Activated CD4-positive, alpha-beta T cell treated with anti-CD3 and anti-CD28 coated beads for 4 hours (primary cell): ENCODE measurements around the gene EHMT2.
"Not testable (repeated sequence)": the region's sequence is repeated elsewhere in the genome, so short reads cannot be mapped to it uniquely, and the experiment has no call there.

Experiments
- DNase-seq, 2 donors: peaks; one replicate each; pipeline ENCODE4 v3.0.0-alpha.2; 2020

EHMT2 gene

DNA sequence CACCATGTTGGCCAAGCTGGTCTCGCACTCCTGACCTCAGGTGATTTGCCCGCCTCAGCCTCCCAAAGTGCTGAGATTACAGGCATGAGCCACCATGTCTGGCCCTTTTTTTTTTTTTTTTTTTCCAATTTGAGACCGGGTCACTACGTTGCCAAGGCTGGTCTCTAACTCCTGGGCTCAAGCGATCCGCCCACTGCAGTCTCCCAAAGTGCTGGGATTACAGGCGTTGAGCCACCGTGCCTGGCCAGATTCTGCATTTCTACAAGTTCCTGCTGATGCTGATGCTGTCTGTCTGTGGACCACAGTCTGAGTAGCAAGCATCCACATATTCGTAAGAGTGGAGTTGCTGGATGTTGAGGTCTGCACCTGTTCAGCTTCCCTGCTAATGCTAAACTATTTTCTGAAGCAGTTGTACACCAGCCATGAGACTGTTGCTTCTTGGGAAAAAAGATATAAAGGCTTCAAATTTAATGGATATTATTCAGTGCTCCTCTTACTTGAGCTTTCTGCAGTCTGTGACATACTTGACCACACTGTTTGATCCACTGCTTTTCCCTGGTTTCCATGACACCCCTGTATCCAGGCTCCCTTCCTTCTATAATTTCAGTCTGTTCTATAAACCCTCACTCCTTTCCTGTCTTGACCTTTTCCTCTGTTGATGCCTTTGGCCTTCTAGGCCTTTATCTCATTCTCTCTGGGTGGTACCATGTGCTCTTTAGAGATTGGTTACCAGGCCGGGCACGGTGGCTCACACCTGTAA, 14.5 kb upstream of the EHMT2 start:
- no peak for DNase-seq

DNA sequence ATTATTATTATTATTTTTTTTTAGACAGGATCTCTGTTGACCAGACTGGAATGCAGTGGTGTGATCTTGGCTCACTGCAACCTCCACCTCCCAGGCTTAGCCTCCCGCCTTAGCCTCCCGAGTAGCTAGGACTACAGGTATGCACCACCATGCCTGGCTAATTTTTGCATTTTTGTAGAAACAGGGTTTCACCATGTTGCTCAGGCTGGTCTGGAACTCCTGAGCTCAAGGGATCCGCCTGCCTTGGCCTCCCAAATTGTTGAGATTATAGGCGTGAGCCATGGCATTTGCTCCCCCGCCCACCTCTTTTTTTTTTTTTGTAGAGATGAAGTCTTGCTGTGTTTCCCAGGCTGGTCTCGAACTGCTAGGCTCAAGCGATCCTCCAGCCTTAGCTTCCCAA, 11.8 kb upstream of the EHMT2 start:
- DNase-seq: not testable (repeated sequence)

DNA sequence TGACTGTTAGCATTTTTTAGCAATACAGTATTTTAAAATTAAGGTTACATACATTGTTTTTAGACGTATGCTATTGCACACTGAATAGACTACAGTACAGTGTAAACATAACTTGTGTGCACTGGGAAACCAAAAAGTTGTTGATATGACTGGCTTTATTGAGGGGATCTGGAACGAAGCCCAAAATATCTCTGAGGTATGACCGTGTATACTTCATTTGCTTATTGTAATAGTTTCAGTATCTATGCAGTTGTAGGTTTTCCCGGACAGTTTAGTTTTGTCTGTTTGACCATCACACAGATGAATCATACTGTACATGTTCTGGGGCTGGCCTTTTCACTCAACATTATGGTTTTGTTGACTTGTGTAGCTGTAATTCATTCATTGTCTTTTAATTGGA, 11.3 kb upstream of the EHMT2 start:
- no peak for DNase-seq

DNA sequence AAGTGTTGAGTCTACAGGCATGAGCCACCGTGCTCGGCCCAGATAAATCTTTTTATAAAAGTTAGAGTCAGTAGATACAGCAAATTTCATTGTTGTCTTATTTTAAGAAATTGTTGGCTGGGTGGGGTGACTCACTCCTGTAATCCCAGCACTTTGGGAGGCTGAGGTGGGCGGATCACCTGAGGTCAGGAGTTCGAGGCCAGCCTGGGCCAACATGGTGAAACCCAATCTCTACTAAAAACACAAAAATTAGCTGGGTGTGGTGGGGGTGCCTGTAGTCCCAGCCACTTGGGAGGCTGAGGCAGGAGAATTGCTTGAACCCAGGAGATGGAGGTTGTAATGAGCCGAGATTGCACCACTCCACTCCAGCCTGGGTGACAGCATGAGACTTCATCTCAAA, 10.8 kb upstream of the EHMT2 start:
- DNase-seq: not testable (repeated sequence)

DNA sequence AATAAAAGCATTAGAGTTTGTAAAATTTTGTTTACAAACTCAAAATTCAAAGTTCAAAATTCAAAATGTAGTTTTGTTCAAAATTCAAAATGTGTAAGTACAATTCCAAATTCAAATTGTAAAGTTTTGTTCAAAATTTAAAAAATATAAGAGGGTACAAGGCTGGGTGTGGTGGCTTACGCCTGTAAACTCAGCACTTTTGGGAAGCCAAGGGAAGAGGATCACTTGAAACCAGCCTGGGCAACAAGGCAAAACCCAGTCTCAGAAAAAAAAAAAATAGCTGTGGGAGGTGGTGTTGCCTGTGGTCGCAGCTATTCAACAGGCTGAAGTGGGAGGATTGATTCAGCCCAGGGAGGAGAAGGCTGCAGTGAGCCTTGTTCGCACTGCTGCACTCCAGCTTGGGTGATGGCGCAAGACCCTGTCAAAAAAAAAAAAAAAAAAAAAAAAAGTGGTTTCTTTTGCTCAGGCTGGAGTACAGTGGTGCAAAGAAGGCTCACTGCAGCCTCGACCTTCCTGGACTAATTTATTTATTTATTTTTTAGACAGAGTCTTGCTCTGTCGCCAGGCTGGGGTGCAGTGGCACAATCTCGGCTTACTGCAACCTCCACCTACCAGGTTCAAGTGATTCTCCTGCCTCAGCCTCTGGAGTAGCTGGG, 9.8 kb upstream of the EHMT2 start:
- DNase-seq: no peak

DNA sequence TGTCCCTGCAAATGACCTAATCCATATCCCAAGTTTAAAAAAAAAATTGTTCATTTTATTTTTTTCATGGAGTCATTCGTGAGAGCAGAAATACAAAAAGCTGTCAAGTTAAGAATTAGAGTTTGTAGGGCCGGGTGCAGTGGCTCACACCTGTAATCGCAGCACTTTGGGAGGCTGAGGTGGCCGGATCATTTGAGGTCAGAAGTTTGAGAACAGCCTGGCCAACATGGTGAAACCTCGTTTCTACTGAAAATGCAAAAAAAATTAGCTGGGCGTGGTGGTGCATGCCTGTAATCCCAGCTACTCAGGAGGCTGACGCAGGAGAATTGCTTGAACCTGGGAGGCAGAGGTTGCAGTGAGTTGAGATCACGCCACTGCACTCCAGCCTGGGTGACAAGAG, 9.2 kb upstream of the EHMT2 start:
- not testable (repeated sequence) for DNase-seq

DNA sequence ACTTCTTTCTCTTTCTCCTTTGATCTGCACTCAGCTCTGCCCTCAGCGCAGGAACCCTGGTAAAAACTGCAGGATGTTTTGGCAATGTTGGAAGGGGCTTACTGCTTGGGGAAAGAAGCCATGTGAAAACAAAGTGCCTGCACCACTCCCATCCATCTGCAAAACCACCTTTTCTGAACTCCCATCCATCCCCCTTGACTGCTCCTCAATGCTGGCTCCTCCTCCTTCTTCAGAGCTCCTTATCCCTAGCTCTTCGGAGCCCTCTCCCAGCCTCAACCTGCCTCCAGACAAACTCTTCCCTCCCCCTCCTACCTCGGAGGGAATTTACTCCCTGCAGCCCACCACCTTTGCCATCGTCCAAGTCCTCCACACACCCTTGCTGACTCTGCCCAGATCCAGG, 8.6 kb upstream of the EHMT2 start:
- no peak for DNase-seq

DNA sequence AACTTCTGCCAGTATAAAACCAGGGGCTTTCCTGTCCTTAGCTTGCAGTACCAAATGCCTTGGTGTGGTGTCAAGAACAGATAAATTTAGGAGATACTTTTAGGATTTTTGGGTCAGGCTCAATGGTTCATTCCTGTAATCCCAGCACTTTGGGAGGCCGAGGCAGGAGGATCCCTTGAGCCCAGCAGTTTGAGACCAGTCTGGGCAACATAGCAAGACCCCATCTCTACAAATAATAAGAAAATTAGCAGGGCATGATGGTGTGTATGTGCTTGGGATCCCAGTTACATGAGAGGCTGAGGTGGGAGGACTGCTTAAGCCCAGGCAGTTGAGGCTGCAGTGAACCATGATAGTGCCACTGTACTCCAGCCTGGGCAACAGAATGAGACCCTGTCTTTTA, 7.5 kb upstream of the EHMT2 start:
- DNase-seq: no peak

DNA sequence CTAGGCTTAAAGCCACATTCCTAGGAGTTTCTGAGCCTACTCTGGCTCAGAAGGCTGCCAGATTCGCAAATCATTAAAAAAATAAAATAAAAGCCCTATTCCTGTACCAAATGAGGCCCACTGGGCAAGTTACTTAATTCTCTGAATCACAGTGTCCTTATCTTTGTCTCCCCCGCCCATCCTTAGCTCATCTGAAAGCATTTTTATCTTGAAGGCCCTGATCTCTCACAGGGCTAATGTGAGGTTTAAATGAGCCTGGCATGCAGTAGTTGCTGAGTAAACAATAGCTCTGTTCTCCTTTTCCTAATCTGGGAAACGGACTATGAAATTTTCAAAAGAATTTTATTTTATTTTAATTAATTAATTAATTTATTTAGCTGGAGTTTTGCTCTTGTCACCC, 6.5 kb upstream of the EHMT2 start:
- DNase-seq: no peak

DNA sequence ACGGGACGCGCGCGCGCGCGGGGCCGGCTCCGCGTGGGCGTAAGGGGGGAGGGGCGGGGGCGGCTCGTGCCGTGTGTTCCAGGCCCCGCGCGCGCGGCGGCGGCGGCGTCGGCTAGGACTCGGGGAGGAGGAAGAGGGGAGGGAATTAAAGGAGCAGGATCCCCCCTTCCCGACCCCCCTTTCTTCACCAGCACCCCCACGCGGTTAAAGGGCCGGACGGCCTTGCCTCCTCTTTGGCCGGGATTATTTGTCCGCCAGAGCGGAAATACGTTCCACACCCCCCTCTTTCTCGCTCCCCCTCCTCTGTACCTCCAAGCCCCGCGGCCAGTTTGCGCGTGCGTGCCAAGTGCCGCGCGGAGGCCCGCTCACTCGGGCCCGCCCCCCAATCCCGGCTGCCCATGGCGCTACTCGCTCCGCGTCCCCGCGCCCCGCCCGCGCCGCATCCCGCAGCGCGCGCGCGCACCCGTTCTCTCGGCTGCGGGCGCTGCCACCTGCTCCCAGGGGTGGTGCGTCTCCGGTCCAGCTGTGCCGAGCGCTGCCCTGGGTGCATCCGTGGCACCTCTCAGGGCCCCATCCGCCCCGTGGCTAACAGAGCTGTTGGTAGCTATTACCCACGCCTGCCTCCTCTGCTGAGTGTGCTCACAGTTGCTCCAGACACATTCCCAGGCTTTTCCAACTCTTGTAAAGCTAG, 4.6 kb upstream of the EHMT2 start, which contains the start of gene ZBTB12:
Gene ZBTB12 (minus strand): TSS at position 134 of the 691 bp plus-strand sequence. CDS start 781 bp downstream, outside the sequence.
- DNase-seq: peak; percentile 75 to 83

DNA sequence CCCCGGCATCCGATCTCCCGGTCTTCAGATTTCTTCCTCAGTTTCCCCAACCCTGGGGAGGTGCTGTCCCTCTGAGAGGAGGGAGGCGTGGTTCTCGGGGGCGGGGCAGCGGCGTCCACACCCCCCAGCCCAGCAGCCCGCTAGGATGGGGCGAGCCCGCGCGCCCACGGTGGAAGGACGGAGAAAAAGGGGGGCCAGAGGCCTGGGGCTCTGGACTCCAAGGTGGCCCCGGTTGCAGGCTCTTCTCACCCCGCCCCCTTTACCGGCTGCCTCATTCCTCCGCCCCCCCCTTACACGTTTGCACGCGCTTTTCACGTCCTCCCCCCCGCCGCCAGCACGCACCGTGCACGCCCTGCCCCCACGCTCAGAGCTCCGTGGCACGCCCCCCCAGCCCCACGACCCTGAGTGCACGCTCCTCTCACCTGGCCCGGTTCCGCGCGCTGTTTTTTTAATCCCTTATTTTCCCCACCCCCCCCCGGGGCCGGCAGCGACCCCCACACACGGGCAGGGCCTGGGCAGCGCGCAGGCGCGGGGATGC, 4.0 kb upstream of the EHMT2 start:
- DNase-seq: peak; percentile 71 to 79

DNA sequence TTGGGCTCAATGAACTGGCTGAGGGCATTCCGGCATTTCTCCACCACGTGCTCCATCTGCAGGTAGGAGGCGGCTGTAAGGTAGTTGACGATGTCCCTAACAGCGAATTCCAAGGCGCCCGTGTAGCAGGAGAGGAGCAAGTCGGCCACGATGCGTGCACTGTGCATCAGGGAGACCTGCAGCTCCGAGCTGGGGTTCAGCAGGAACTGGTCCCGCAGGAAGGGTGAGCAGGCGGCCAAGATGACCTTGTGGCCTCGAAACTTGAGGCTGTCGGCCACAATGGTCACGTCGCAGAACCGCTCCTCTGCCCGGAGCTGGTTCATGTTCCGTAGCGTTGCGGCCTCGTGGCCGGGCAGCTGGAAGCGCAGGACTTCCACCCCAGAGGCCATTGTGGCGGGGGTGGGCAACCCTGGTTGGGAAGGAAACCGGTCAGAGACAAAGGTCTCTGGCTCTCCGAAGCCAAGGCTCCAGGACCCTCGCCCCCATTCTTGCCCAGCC, 3.5 kb upstream of the EHMT2 start:
- no peak for DNase-seq

DNA sequence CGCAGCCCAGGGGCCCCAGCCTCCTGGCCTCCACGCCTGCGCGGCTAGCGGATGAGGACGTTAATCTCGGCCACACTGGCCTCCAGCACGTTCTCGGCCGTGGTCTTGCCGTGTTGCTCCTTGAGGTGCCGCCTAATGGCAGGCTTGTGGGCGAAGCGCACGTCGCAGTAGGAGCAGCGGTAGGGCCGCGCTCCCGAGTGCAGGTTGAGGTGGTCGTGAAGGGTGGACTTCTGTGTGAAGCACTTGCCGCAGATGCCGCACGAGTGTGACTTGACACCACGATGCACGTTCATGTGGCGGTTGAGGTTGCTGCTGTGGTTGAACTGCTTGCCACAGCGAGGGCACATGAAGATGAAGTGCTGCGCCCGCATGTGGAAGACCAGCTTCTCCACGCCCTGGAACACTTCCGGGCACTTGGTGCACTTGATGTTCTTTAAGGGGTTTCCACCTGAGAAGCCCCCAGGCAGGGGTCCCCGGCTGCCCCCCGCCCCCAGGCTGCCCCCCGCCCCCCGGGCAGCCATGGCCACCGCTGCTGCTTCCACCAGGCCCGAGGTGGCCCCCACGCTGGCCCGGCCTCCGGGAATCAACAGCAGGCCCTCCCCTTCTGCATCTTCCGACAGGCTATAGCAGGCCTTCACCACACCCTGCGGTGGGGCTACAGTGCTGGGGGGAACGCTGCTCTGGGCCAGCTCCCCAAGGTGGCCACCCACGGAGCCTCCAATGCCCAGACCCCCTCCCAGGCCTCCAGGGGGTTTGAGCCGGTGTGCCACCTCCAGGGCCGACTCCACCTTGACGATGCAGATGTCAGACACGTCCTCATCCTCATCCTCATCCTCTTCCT, 2.6 kb upstream of the EHMT2 start:
- no peak for DNase-seq

DNA sequence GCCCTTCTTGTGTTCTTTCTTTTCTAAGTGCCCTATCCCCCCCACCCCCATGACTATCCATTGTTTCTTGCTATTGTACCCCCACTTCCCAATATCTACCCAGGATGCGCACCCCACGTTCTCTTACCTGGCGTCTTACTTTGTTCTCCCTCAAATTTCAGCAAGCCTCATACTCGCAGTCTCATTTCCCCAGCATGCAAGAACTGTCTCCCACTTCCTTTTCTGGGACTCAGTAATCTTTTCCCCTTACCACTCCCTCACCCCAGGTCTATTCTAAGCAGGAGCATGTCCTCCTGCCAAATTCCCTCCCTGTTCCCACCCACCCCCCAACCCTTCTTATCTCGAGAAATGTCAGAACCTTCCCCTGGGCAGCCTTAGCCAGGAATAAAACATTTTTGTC, 1.7 kb upstream of the EHMT2 start:
- DNase-seq: no peak

DNA sequence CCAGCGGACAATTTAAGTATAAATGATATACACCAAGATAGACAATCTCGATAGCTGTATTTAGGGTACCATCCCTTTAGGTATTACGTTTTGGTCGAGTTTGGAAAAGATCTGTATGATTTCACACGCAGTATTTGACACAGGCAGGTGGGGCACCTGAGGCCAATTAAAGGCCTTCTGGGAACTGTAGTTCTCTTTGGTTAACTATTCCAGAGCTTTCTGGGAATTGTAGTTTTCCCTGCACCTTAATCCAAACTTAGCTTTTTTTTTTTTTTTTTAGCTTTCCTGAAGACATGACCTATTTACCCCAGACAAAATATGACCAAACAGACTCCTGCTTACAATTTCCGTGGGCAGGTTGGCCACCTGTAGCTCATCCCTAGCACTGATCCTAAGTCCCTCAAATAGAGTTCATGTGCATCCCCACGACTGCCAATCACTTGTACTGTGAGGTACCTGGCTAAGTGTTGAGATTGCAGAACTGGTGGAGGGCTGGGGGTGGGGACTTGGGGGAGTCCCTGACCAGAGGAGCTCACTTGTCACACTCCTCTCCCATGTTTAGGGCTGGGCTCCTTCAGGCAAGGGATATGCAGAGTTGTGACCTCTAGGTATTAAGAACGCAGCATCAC, 999 bp upstream of the EHMT2 start:
- peak; percentile 28 to 31 for DNase-seq

DNA sequence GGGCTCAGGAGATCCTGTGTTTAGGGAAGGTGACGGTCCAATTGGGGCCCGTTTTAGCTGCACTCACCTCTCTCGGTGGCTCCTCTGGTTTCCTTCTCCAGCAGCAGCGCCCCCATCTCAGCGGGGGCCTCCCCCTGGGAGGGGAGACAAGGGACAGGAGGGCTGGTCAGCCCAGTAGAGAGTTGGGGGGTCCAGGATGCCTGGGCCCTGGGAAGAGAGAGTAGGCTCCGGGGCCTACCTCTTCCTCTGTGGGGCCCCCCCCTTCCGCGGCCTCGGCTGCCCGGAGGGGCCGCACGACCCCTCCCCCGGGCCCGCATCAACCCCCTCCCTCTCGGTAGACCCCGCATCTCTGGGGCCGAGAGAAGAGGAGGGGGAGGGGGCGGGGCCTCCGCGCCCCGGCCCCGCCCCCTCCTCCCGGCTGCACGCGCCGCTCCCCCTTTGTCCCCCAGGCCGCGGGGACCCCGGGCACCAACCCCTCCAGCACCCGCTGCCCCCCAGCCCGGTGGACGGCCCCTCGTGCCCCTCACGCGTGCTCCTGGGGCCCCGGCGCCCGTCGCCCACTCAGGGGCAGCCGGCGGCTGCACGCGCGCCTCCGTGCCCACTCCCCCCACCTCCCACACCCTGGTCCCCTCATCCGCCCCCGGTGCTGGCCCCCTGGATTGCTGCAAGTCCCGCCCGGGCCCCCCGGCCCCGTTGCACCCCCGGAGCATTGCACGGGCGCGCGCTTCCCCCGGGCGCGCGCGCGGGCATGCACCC, 464 bp downstream of the EHMT2 start:
- no peak for DNase-seq

DNA sequence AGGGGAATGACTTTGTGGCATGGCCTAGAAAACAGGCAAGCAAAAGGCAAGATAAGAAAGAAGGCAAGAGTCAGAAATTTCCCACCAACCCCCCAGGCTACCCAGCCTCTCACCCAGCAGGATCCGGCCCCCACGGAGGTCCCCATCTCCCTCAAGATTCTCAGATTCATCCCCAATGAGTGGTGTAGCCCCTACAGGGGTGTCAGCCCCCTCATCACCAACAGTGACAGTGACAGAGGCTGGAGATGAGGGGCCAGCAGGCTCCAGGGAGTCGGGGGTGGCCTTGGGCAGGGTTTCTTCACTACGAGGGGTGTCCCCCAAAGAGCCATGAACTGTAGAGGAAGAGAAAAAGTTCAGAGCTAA, 1.0 kb downstream of the EHMT2 start:
- no peak for DNase-seq

DNA sequence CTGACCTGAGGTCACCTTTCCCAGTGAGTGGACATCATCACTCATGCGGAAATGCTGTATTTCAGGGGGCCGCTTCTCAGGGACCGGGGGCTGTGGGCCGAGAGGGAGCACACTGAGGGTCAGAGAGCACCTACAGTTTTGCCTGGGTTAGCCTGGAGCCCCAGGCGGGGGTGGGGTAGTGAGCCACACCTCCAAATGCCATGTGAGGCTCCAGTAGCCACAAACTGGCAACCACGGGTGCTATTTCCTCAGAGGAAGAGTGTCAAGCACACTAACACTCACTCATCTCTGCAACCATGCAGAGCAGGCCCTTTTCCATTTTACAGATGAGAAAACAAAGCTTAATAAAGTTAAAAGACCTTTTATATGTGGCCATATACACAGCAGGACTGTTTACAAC, 4.7 kb downstream of the EHMT2 start:
- no peak for DNase-seq

DNA sequence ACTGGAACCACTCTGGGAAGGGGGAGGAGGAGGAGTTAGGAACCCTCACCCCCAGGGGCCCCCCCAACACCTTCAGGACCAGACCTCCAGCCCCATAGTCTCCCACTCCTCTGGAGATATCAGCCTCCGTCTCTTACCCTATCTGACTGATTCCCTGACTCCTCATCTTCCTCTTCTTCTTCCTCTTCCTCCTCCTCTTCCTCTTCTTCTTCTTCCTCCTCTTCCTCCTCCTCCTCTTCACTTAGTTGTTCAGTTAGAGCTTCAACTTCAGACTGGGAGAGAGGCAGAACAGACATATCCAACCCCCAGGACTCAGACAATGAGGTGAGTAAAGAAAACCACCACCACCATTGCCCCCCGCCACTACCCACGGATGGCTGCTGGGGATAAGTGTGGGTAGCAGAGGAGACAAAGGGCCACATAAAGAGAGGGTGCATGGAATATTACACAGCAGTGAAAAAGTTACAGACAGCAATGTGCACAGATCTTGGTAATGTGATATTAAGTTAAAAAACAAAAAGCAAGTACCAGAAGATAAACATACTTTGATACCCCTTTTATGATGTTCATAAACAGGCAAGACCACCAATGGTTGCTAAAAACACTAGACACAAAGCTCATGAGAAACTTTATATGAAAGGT, 8.0 kb downstream of the EHMT2 start:
- no peak for DNase-seq
